Cardiac fibroblast (primary cell): Measurements from ENCODE around the gene AIG1.

Experiments
- DNase-seq, 2 donors: peaks; one replicate each; pipeline versions ENCODE4 v3.0.0 to v3.0.0-alpha.2; 2010; ENCODE audit warnings: low read depth in 2 of 2
- H3K4me3 ChIP-seq, 2 donors: replicated peaks in 1 of 2; 1 replicate in 1 of 2; 2 replicates in 1 of 2; pipeline ENCODE4 v1.5.1; 2011; ENCODE audit warnings: low read depth in 2 of 2, low read length in 2 of 2, mild to moderate bottlenecking in 2 of 2, moderate library complexity in 1 of 2
- TF ChIP-seq, protein P1 (sequence below): IDR thresholded peaks from one replicate; pipeline ENCODE4 v1.5.1; 2011; ENCODE audit warnings: low read depth, mild to moderate bottlenecking, low read length, inconsistent platforms

Gene AIG1

DNA sequence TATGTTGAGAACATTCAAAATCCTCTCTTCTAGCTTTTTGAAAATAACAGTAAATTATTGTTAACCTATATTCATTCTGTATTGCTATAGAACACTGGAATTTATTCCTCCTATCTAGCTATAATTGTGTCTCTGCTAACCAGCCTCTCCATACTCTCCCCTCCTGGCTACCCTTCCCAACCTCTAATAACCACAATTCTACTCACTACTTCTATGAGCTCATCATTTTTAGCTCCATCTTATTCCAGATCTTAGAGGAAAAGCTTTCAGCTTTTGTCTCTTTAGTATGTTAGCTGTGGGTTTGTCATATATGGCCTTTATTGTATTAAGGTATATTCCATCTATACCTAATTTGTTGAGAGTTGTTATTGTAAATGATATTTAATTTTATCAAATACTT is 108.8 kb downstream of the AIG1 start:
- no peak for DNase-seq
- no peak overlapping the region for H3K4me3 ChIP-seq
- TF ChIP-seq, protein P1, sequence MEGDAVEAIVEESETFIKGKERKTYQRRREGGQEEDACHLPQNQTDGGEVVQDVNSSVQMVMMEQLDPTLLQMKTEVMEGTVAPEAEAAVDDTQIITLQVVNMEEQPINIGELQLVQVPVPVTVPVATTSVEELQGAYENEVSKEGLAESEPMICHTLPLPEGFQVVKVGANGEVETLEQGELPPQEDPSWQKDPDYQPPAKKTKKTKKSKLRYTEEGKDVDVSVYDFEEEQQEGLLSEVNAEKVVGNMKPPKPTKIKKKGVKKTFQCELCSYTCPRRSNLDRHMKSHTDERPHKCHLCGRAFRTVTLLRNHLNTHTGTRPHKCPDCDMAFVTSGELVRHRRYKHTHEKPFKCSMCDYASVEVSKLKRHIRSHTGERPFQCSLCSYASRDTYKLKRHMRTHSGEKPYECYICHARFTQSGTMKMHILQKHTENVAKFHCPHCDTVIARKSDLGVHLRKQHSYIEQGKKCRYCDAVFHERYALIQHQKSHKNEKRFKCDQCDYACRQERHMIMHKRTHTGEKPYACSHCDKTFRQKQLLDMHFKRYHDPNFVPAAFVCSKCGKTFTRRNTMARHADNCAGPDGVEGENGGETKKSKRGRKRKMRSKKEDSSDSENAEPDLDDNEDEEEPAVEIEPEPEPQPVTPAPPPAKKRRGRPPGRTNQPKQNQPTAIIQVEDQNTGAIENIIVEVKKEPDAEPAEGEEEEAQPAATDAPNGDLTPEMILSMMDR, result no peak

DNA sequence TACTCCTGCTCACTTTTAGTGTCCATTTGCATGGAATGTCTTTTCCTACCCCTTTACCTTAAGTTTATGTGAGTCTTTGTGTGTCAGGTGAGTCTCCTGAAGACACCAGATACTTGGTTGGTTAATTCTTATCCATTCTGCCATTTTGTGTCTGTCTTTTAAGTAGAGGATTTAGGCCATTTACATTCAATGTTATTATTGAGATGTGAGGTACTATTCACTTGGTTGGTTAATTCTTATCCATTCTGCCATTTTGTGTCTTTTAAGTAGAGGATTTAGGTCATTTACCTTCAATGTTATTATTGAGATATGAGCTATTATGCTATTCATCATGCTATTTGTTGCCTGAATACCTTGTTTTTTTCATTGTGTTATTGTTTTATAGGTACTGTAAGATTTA is 113.8 kb downstream of the AIG1 start:
- TF ChIP-seq, protein P1, result no peak
- no peak for DNase-seq
- no peak overlapping the region for H3K4me3 ChIP-seq

DNA sequence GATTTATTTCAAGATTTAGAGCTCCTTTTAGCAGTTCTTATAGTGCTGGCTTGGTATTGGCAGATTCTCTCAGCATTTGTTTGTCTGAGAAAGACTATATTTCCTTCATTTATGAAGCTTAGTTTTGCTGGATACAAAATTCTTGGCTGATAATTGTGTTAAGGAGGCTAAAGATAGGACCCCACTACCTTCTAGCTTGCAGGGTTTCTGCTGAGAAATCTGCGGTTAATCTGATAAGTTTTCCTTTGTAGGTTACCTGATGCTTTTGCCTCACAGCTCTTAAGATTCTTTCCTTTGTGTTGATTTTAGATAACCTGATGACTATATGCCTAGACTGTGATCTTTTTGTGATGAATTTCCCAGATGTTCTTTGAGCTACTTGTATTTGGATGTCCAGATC is 114.3 kb downstream of the AIG1 start:
- DNase-seq, result no peak
- TF ChIP-seq, protein P1, result no peak
- H3K4me3 ChIP-seq, result no peak overlapping the region

DNA sequence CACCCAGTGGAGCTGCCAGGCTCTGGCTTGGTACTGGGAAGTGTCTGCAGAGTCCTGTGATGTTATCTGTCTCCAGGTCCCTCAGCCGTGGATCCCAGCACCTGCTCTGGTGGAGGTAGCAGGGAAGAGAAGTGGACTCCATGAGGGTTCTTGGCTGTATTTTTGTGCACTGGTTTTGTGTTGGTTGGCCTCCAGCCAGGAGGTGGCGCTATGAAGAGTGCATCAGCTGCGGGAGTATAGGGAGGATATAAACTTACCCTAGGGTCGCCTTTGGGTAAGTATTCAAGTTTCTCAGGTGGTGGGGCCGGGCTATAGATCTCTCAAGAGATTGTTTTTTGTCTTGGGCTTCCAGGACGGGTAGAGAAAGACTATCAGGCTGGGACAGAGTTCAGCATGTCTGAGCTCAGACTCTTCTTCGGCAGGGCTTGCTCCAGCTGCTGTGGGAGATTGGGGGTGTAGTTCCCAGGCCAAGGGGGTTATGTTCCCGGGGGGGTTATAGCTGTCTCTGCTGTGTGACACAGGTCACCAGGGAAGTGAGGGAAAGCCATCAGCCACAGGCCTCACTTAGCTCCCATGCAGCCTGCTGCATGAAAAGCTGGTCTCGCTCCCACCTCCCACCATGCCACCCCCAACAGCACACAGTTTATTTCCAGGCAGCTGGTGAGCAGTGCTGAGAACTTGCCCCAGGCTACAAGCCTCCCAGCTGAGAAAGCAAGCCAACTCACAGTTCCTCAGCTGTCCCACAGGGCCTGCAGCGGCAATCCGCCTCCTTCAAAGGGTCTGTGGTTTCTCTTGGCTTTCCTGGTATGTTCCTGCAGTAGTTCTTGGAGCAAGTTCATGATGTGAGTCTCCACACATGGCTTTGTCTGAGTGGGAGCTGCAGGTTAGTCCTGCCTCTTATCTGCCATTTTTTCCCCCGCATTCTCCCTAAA is 115.7 kb downstream of the AIG1 start:
- no peak overlapping the region for H3K4me3 ChIP-seq
- TF ChIP-seq, protein P1, result no peak
- peak; percentile 84 to 89 for DNase-seq

DNA sequence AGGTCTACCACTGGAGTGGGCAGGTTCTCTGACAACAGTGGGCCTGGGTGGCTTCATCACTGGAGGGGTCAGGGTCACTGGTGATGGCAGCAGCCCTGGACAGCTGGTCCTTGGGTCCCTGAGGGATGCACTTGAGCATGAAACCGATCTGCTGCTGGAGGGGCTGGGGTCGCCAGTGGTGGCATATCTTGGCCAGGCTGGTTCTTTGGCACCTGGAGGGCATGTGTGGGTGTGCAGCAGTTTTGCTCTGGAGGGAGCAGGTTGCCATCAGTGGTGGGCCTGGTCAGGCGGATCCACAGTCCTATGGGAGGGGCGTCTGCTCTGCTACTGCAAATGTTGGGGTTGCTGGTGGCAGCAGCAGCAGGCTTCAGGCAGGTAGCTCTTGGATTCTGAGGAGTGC is 117.0 kb downstream of the AIG1 start:
- no peak for DNase-seq
- TF ChIP-seq, protein P1, result no peak
- H3K4me3 ChIP-seq, result no peak overlapping the region

DNA sequence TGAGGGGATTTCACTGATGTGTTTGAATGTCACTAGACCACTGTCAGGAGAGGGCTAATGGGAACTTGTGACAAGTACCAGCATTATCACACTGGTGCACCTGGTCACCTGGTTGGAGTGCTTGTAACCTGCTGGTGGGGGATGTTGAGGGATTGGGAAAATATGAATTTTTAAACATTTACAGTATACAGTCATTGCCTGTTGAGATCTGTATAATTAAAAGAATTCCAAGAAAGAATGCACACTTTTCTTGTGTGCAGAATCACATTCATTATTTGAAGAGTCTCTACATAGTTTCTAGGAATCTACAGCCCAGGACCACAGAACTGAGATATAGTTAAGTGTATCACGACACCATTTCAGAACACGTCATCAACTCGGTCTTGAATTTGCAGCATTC is 118.4 kb downstream of the AIG1 start:
- DNase-seq, result no peak
- TF ChIP-seq, protein P1, result no peak
- no peak overlapping the region for H3K4me3 ChIP-seq
